Caco-2 (cell line): Measurements from ENCODE around the gene TSPAN5. TPM values are rescaled to one million over a fixed set of nuclear protein-coding genes. Genes with fewer than 3 reads are reported as not detected.

Source experiments
- BruUV-seq: library from RNA; stranded (reverse); fragments of 400-500 nt; replicated peaks from 2 replicates; lab custom pipeline; 2021; lab: Mats Ljungman, UMichigan
- CTCF ChIA-PET: fragments of 300-600 bp; sonication (Branson Sonifier 250); formaldehyde crosslinking; loops from one replicate; lab custom pipeline; 2022; ENCODE audit warnings: antibody characterized with exemption; lab: Charles Lee
- POLR2A ChIA-PET: fragments of 300-600 bp; sonication (Branson Sonifier 250); formaldehyde crosslinking; loops from one replicate; lab custom pipeline; 2022; ENCODE audit warnings: antibody characterized with exemption; lab: Charles Lee
- DNase-seq, 2 experiments: peaks; one replicate each; pipeline versions ENCODE4 v3.0.0 to v3.0.0-alpha.2; 2020 to 2022
- H3K27me3 ChIP-seq: replicated peaks from 2 replicates; pipeline ENCODE4 v1.6.0; 2011; ENCODE audit warnings: low read length; ENCODE audit not compliant: control insufficient read depth, insufficient read depth
- H3K36me3 ChIP-seq: 2 replicates; pipeline ENCODE4 v1.5.1; 2011; ENCODE audit warnings: low read length; ENCODE audit not compliant: control insufficient read depth, insufficient read depth
- H3K4me1 ChIP-seq: fragments of 250-450 bp; sonication (Bioruptor Pico); 2 replicates; pipeline ENCODE4 v1.5.1; 2020; ENCODE audit warnings: mild to moderate bottlenecking
- H3K4me3 ChIP-seq: 2 replicates; pipeline ENCODE4 v1.5.1; 2011; ENCODE audit warnings: low read depth, mild to moderate bottlenecking, control low read depth, low read length
- H3K9me3 ChIP-seq: fragments of 250-450 bp; sonication (Bioruptor Pico); 2 replicates; pipeline ENCODE4 v1.5.1; 2020; ENCODE audit warnings: mild to moderate bottlenecking, moderate library complexity
- H3K27ac Mint-ChIP-seq: one replicate; pipeline ENCODE4 v1.8.0; 2022; ENCODE audit warnings: mixed read lengths; ENCODE audit not compliant: unreplicated experiment
- H3K27me3 Mint-ChIP-seq: one replicate; pipeline ENCODE4 v1.8.0; 2022; ENCODE audit warnings: mixed read lengths; ENCODE audit not compliant: insufficient read depth, unreplicated experiment
- H3K36me3 Mint-ChIP-seq: one replicate; pipeline ENCODE4 v1.8.0; 2022; ENCODE audit warnings: mild to moderate bottlenecking, mixed read lengths; ENCODE audit not compliant: insufficient read depth, unreplicated experiment
- H3K4me1 Mint-ChIP-seq: one replicate; pipeline ENCODE4 v1.8.0; 2022; ENCODE audit warnings: low read depth, mixed read lengths; ENCODE audit not compliant: unreplicated experiment
- H3K4me3 Mint-ChIP-seq: one replicate; pipeline ENCODE4 v1.8.0; 2022; ENCODE audit warnings: mild to moderate bottlenecking, moderate library complexity, mixed read lengths; ENCODE audit not compliant: unreplicated experiment
- H3K9me3 Mint-ChIP-seq: one replicate; pipeline ENCODE4 v1.8.0; 2022; ENCODE audit warnings: mixed read lengths; ENCODE audit not compliant: unreplicated experiment
- CTCF ChIP-seq, 2 experiments: fragments of 200-600 bp in 1 of 2; IDR thresholded peaks; 1 replicate in 1 of 2; 2 replicates in 1 of 2; pipeline versions ENCODE4 v1.5.1 to v1.8.0; 2011 to 2022; ENCODE audit warnings: antibody characterized with exemption in 1 of 2, control low read depth in 1 of 2, inconsistent platforms in 1 of 2, low read depth in 1 of 2, low read length in 1 of 2, mild to moderate bottlenecking in 1 of 2, moderate library complexity in 1 of 2; ENCODE audit not compliant: insufficient read depth in 1 of 2, severe bottlenecking in 1 of 2, unreplicated experiment in 1 of 2
- intact Hi-C: fragments of 100-400 bp; cut with micrococcal nuclease; formaldehyde crosslinking; loops from one replicate; pipeline ENCODE4 v1.10.0; 2022; ENCODE audit not compliant: unreplicated experiment
- total RNA-seq: library from RNA; stranded (reverse); gene quantifications from 2 replicates; pipeline ENCODE4 v1.2.3, GENCODE V29; 2022

TSPAN5 gene
- total RNA-seq, 1 experiment from 2014 or later, result 24.1 TPM

- Histone ChIP-seq H3K36me3 (no peaks in the 10 kb centered on the region), H3K27me3 (no peaks in the 10 kb centered on the region), H3K4me1 (peaks cover 7% of the 10 kb centered on the region; the same call in 1 of the 2 replicates), H3K9me3 (no peaks in the 10 kb centered on the region), H3K4me3 (no peak overlapping the region)
- Mint-ChIP-seq H3K27ac (no peak overlapping the region), H3K9me3 (no peaks in the 10 kb centered on the region), H3K36me3 (no peaks in the 10 kb centered on the region), H3K27me3 (no peaks in the 10 kb centered on the region), H3K4me1 (peaks cover 33% of the 10 kb centered on the region), H3K4me3 (no peak overlapping the region)
- DNase-seq, result no peak
- TF ChIP-seq CTCF (IDR thresholded peaks at IDR 0.05; ENCODE audit: insufficient read depth in 1 of 2, low read depth in 1 of 2, low read length in 1 of 2, severe bottlenecking in 1 of 2, unreplicated experiment in 1 of 2), result no peak
- BruUV-seq, result no TSS peak
- CTCF ChIA-PET, result no interaction called here
- POLR2A ChIA-PET, result no interaction called here
- intact Hi-C loops, result no loop called here
Observed at GRCh38 chr4:98517218-98518021, 141.0 kb downstream of the TSPAN5 start.

GRCh38 chr4:98516441-98517217 is 141.8 kb downstream of the TSPAN5 start:
- no peaks in the 10 kb centered on the region for H3K36me3 ChIP-seq
- Mint-ChIP-seq H3K4me1 (peaks cover 28% of the 10 kb centered on the region), H3K36me3 (no peaks in the 10 kb centered on the region), H3K27me3 (no peaks in the 10 kb centered on the region), H3K4me3 (no peak overlapping the region), H3K27ac (no peak overlapping the region), H3K9me3 (no peaks in the 10 kb centered on the region)
- intact Hi-C loops, result no loop called here
- no peak for DNase-seq
- BruUV-seq, result no TSS peak
- ChIA-PET POLR2A (no interaction called here), CTCF (interaction anchor here (0.5 kb wide), 1 partner anchor 49 kb away, joined by 3 read pairs; no protein-coding TSS in a partner anchor)
- no peaks in the 10 kb centered on the region for H3K27me3 ChIP-seq
- TF ChIP-seq CTCF (IDR thresholded peaks at IDR 0.05; ENCODE audit: insufficient read depth in 1 of 2, low read depth in 1 of 2, low read length in 1 of 2, severe bottlenecking in 1 of 2, unreplicated experiment in 1 of 2), result no peak
- H3K9me3 ChIP-seq, result no peaks in the 10 kb centered on the region
- no peak overlapping the region for H3K4me3 ChIP-seq
- peaks cover 8% of the 10 kb centered on the region; the same call in 1 of the 2 replicates for H3K4me1 ChIP-seq

- H3K27me3 ChIP-seq, result no peaks in the 10 kb centered on the region
- Mint-ChIP-seq H3K9me3 (no peaks in the 10 kb centered on the region), H3K27me3 (no peaks in the 10 kb centered on the region), H3K4me1 (peaks cover 28% of the 10 kb centered on the region), H3K27ac (no peak overlapping the region), H3K36me3 (no peaks in the 10 kb centered on the region), H3K4me3 (no peak overlapping the region)
- no peak overlapping the region for H3K4me3 ChIP-seq
- H3K36me3 ChIP-seq, result no peaks in the 10 kb centered on the region
- no TSS peak for BruUV-seq
- intact Hi-C loops, result no loop called here
- no peaks in the 10 kb centered on the region for H3K9me3 ChIP-seq
- TF ChIP-seq CTCF (IDR thresholded peaks at IDR 0.05; ENCODE audit: insufficient read depth in 1 of 2, low read depth in 1 of 2, low read length in 1 of 2, severe bottlenecking in 1 of 2, unreplicated experiment in 1 of 2), result no peak
- POLR2A ChIA-PET, result no interaction called here
- CTCF ChIA-PET, result interaction anchor here (0.5 kb wide), 1 partner anchor 49 kb away, joined by 3 read pairs; no protein-coding TSS in a partner anchor
- peaks cover 8% of the 10 kb centered on the region; the same call in 1 of the 2 replicates for H3K4me1 ChIP-seq
- DNase-seq, result no peak
Observed at GRCh38 chr4:98516042-98516440, 142.4 kb downstream of the TSPAN5 start.
